ENCODE measurements around the gene CAMKK2. TPM values are rescaled to one million over a fixed set of nuclear protein-coding genes. Genes with fewer than 3 reads are reported as not detected.

Gene CAMKK2
- total RNA-seq, 1 experiment from 2014 or later, result 24.7 TPM

- H3K4ac ChIP-seq (ENCODE audit: low read depth, low read length), result no peak overlapping the region
- no peaks in the 10 kb centered on the region for H3K23me2 ChIP-seq (ENCODE audit: insufficient read length, low read depth, low read length, poor library complexity, severe bottlenecking)
- H3K56ac ChIP-seq (ENCODE audit: insufficient read length, low read depth, low read length), result no peak overlapping the region
- H2BK15ac ChIP-seq (ENCODE audit: low read depth, low read length), result no peak overlapping the region
- H3K27ac ChIP-seq (ENCODE audit: insufficient read length, low read depth, low read length), result no peak overlapping the region
- H3K4me1 ChIP-seq (ENCODE audit: insufficient read depth, low read length), result no peaks in the 10 kb centered on the region
- no peak overlapping the region for H3K9ac ChIP-seq (ENCODE audit: extremely low read depth, insufficient read length, low read length)
- H3K4me3 Mint-ChIP-seq, result no peak overlapping the region
- no peak overlapping the region for H2BK12ac ChIP-seq (ENCODE audit: insufficient read length, low read depth, low read length)
- no peaks in the 10 kb centered on the region for H3K27me3 ChIP-seq (ENCODE audit: insufficient read depth, low read length)
- no peak for DNase-seq
- no peaks in the 10 kb centered on the region for H3K9me3 Mint-ChIP-seq
- no peaks in the 10 kb centered on the region for H4K20me1 ChIP-seq (ENCODE audit: control insufficient read depth, insufficient read depth, insufficient read length)
- no peak overlapping the region for H3K23ac ChIP-seq (ENCODE audit: insufficient read length, low read depth, low read length)
- no peak for TF ChIP-seq CTCF (conservative IDR thresholded peaks at IDR 0.05)
- H3K27ac Mint-ChIP-seq, result no peak overlapping the region
- no peak overlapping the region for H3K14ac ChIP-seq (ENCODE audit: insufficient read depth, low read length)
- H3K79me1 ChIP-seq (ENCODE audit: insufficient read depth, low read depth, low read length, poor library complexity, severe bottlenecking), result no peaks in the 10 kb centered on the region
- H3K18ac ChIP-seq (ENCODE audit: insufficient read length, low read depth, low read length), result no peak overlapping the region
- no peak overlapping the region for H4K91ac ChIP-seq (ENCODE audit: insufficient read length, low read depth, low read length)
- no CpG with 5 or more reads among the region's 2 CpGs for whole genome bisulfite sequencing (ENCODE audit: extremely low coverage, insufficient read length, low lambda C conversion rate)
- no peak overlapping the region for H2AK5ac ChIP-seq (ENCODE audit: insufficient read length, low read length)
- H2BK5ac ChIP-seq (ENCODE audit: insufficient read length, low read length), result no peak overlapping the region
- H3K36me3 Mint-ChIP-seq (ENCODE audit: insufficient read depth in 1 of 3, low read depth in 3 of 3), result peaks cover 46 to 76% (median 73%) of the 10 kb centered on the region in 3 experiments
- H3K9me3 ChIP-seq (ENCODE audit: control insufficient read depth, low read depth, low read length), result no peaks in the 10 kb centered on the region
- H3K4me2 ChIP-seq (ENCODE audit: insufficient read depth, insufficient read length, low read length), result no peak overlapping the region
- H4K8ac ChIP-seq (replicated peaks; ENCODE audit: insufficient read length, low read depth, low read length), result no peak overlapping the region
- H3K4me1 Mint-ChIP-seq, result no peaks in the 10 kb centered on the region
- no peak overlapping the region for H2BK20ac ChIP-seq (ENCODE audit: low read depth, low read length, poor library complexity, severe bottlenecking)
- no peak overlapping the region for H3T11ph ChIP-seq (ENCODE audit: low read length)
- no peak overlapping the region for H2AFZ ChIP-seq (ENCODE audit: low read length)
- H3K79me2 ChIP-seq (ENCODE audit: insufficient read depth, low read length), result no peaks in the 10 kb centered on the region
- H2BK120ac ChIP-seq (ENCODE audit: low read depth, low read length, poor library complexity, severe bottlenecking), result no peak overlapping the region
- no peaks in the 10 kb centered on the region for H3K27me3 Mint-ChIP-seq (ENCODE audit: low read depth)
- H4K5ac ChIP-seq (ENCODE audit: insufficient read length, low read depth, low read length), result no peak overlapping the region
Observed at GRCh38 chr12:121251838-121252237, 44.7 kb downstream of the CAMKK2 start.
